HG03175 (cell line): ENCODE data around the gene INPP5A.
A peak's percentile ranks its signal among the peaks of the same experiment; 100 is the strongest.
"Not testable (repeated sequence)": the region's sequence is repeated elsewhere in the genome, so short reads cannot be mapped to it uniquely, and the experiment has no call there.

Experiments
- ATAC-seq: cut with Tn5 transposase; IDR thresholded peaks from one replicate; pipeline ENCODE4 v1.9.1; 2021; ENCODE audit warnings: mild to moderate bottlenecking, moderate library complexity; ENCODE audit not compliant: unreplicated experiment

Gene INPP5A

DNA sequence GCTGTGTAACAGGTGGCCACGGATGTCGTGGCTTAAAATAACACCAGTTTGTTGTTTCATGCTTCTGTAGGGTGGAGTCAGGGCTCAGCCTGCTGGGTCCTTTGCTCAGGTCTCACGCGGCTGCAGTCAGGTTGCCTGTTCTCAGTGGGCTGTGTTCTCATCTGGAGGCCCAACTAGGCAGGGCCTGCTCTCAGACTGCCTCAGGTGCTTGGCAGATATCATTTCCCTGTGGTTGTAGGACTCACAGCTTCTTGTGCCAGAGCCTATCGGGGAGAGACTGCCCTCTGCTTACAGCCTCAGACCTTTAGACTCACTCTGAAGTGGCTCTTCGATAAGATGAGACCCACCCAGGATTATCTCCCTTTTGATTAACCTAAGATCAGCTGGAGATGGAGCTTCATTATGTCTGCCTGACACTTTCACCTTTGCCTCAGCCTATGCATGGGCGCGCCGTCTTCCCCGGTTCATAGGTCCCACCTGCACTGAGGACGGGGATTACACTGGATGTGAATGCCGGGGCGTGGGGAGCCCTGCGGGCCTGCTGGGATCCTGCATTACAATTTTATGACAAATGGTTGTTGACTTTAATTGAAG lies 55.3 kb downstream of the INPP5A start:
- ATAC-seq, result no peak

DNA sequence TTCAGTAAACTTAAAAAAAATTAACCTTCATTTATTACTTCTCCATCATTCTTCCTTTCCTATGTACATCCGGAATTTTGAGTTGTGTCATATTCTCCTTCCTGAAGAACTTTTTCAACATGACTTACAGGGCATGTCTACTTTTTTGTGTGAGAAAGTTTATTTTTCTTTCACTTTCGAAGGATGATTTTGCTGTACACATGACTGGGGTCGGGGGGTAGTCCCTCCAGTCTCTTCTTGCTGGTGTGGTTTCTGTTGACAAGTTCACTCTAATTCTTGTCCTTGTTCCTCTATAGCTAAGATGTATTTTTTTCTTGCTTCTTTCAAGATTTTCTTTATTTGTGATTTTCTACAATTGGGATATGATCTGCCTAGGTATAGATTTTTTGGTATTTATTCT lies 55.8 kb downstream of the INPP5A start:
- peak; percentile 65 for ATAC-seq

DNA sequence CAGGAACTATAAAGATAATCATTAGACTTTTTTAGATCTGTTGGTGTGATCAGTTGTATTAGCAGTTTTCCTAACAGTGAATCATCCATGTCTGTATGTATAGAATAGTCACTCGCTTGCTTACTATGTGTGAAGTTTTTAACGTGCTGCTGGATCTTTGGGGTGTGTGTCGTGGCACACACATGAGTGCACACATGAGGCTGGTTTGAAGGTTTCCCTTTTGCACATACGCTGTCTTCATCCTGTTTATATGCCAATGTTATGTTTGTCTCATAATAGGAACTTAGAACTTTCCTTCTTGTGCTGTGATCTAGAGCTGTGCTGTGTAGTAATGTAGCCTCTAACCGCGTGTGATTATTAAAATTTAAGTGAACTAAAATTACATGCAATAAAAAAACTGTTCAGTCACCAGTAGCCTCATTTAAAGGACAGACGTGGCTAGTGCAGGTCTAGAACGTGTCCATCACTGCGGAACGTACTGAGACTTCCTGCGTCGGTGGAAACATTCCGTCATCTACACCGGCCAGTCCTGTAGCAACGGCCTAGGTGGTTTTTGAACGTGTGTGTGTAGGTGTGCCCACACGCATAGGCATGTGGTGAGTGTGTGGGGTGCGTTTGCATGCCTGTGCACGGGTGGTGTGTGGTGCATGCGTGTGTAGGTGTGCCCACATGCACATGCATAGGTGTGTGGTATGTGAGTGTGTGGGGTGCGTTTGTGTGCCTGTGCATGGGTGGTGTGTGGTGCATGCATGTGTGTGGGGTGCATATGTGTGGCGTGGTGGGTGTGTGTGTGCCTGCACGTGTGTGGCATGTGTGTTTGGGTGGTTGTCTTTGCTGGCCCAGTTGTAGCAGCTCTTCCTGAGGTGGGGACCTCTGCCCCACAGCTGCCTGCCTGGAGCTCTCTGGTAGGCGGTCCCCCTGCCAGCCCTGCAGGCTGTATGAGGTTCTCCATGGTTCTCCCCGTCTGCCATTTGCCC lies 56.6 kb downstream of the INPP5A start:
- ATAC-seq, result peak; percentile 77

DNA sequence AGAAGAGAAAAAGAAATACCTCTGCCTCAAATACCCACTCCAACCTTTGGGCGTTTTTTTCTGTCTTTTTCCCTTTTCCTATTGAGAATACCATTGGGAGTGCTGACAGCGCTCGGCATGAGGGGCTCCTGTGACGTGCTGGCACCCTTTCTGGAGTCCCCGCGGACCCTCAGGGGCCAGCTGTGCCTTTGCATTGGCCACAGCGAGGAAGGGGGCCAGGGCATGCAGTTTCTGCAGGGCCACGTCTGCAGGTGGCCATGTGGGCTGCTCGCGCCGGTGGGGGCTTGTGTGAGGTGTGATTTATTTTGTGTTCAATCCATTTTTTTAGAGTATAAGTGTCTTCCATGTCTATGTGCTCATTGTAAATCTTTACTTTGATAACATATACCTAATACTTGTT lies 57.4 kb downstream of the INPP5A start:
- no peak for ATAC-seq

DNA sequence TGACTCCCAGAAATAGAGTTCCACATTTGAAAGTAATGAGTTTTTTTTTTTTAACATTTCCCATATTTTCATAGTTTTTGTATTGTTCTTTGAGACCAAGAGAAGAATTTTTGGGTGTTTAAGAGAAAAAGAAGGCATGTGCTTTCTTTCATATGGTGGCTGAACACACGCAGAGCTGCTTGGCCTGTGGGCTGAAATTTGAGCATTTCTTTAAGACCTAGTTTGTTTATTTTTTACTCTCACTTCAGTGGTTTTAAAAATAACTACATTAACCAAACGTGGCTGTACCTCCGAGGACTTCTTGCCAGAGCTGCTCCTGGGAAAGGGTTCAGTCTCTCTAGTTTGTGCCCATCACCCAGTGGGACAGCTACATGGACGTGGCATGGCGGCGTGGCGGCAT lies 58.3 kb downstream of the INPP5A start:
- no peak for ATAC-seq

DNA sequence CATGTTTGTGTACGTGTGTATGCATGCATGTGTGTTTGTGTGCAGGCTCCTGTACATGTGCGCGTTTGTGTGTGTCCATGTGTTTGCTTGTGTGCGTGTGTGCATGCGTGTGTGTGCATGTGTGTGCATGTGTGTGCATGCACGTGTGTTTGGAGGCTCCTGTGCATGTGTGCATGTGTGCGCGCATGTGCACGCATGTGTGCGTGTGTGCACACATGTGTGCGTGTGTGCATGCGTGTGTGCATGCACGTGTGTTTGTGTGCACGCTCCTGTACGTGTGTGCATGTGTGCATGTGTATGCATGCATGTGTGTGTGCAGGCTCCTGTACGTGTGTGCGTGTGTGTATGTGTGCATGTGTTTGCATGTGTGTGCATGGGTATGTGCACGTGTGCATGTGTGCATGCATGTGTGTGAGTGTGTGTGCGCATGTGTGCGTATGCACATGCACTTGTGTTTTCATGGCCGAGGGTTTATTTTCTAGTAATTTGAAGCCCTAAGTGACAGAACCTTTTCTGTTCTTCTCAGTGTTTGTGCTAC lies 59.2 kb downstream of the INPP5A start:
- no peak for ATAC-seq

DNA sequence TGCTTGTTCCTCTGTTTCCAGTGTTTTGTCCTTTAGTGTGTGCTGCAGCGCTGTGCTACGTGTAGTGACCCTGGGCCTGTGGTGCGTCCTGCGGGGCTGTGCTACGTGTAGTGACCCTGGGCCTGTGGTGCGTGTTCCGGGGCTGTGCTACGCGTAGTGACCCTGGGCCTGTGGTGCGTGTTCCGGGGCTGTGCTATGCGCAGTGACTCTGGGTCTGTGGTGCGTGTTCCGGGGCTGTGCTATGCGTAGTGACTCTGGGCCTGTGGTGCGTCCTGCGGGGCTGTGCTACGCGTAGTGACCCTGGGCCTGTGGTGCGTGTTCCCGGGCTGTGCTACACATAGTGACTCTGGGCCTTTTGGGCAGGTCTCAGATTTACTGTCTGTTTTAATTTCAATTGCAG lies 60.1 kb downstream of the INPP5A start:
- no peak for ATAC-seq

DNA sequence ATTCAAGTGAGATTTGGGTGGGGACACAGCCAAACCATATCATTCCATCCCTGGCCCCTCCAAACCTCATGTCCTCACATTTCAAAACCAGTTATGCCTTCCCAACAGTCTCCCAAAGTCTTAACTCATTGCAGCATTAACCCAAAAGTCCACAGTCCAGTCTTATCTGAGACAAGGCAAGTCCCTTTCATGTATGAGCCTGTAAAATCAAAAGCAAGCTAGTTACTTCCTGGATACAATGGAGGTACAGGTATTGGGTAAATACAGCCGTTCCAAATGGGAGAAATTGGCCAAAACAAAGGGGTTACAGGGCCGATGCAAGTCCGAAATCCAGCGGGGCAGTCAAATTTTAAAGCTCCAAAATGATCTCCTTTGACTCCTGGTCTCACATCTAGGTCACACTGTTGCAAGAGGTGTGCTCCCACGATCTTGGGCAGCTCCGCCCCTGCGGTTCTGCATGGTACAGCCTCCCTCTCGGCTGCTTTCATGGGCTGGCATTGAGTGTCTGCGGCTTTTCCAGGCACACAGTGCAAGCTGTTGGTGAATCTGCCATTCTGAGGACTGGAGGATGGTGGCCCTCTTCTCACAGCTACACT lies 61.5 kb downstream of the INPP5A start:
- ATAC-seq, result not testable (repeated sequence)

DNA sequence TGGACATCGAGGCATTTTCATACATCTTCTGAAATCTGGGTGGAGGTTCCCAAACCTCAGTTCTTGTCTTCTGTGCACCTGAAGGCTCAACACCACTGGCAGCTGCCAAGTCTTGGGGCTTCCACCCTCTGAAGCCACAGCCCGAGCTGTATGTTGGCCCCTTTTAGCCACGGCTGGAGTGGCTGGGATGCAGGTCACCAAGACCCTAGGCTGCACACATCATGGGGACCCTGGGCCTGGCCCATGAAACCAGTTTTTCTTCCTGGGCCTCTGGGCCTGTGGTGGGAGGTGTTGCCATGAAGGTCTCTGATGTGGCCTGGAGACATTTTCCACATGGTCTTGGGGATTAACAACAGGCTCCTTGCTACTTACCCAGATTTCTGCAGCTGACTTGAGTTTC lies 62.1 kb downstream of the INPP5A start:
- no peak for ATAC-seq

DNA sequence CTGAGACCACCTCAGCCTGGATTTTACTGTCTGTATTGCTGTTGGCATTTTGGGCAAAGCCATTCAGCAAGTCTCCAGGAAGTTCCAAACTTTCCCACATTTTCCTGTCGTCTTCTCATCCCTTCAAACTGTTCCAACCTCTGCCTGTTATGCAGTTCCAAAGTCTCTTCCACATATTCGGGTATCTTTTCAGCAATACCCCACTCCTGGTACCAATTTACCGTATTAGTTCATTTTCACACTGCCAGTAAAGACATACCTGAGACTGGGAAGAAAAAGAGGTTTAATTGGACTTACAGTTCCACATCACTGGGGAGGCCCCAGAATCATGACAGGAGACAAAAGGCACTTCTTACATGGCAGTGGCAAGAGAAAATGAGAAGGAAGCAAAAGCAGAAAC lies 62.8 kb downstream of the INPP5A start:
- no peak for ATAC-seq

DNA sequence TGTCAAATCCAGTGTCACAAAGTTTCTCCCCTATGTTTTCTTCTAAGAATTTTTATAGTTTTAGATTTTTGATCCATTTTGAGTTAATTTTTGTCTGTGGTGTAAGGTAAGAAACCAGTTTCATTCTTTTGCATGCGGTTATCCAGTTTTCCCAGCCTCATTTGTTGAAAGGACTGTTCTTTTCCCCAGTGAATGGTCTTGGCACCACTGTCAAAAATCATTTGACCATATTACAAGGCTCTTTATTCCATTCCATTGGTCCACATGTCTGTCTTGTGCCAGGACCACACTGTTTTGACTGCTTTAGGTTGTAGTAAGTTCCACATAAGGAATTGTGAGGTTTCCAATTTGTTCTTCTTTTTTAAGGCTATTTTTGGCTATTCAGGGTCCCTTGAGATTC lies 64.0 kb downstream of the INPP5A start:
- no peak for ATAC-seq

DNA sequence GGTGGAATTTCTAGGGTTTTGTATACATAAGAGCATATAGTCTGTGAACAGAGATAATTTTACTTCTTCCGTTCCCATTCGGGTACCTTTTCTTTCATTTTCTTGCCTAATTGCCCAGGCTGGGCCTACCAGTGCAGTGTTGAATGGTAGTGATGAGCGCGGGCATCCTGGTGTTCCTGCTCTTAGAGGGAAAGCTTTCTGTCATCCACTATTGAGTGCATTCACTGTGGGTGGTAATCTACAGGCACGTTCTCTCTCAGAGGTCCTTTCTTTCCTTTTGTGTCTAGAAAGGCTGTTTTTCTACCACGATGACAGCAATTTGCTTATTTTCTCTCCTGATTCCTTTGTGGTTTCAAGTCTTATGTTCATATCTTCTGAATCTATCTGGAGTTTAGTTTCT lies 65.0 kb downstream of the INPP5A start:
- ATAC-seq, result no peak

DNA sequence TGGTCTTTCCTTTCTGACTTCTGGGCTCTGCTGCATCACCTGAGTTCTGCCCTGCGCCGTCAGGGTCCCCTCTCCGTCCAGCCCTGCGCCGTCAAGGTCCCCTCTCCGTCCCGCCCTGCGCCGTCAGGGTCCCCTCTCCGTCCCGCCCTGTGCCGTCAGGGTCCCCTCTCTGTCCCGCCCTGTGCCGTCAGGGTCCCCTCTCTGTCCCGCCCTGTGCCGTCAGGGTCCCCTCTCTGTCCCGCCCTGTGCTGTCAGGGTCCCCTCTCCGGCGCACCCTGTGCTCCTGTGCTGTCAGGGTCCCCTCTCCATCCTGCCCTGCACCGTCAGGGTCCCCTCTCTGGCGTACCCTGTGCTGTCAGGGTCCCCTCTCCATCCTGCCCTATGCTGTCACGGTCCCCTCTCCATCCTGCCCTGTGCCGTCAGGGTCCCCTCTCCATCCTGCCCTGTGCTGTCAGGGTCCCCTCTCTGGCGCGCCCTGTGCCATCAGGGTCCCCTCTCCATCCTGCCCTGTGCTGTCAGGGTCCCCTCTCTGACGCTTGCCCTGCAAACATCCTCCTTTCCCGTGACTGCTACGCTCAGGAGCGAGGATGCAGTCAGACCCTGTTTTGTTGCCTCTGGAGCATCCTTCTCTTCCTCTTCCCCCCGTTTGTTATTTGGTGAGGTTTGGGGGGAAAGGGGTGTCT lies 66.4 kb downstream of the INPP5A start:
- no peak for ATAC-seq

DNA sequence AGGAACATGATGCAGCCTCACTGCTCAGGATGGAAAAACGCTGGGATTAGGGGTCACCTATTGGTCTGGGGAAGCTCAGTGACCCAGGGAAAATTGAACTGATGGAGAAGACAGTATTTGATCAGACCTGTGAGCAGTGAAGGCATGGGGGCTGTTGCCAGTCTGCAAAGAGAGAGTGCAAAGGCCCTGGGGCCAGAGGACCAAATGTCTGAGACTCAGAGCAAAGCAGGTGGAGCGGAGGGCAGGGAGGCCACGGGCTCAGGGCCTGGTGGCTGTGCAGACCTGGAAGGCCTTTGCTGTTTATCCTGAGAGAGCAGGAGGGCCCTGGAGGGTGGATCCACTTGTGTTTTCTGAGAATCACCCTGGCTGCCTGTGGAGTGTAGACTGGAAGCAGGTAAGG lies 67.1 kb downstream of the INPP5A start:
- no peak for ATAC-seq

DNA sequence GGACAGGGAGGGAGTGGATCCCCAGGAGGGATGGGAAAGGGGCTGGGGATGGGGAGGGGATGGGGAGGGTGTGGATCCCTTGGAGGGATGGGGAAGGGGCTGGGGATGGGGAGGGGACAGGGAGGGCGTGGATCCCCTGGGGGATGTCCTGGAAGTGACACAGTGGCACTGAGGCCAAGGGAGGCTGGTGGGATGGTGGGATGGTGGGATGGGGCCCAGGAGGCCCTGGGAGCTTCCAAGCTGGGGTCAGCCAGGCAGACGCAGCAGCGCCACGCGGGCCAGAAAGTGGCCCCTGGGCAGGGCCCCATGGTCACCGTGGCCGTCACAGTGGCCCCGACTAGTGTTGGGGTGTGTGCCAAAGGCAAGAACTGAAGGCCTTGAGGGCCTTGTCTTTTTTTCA lies 67.8 kb downstream of the INPP5A start:
- no peak for ATAC-seq

DNA sequence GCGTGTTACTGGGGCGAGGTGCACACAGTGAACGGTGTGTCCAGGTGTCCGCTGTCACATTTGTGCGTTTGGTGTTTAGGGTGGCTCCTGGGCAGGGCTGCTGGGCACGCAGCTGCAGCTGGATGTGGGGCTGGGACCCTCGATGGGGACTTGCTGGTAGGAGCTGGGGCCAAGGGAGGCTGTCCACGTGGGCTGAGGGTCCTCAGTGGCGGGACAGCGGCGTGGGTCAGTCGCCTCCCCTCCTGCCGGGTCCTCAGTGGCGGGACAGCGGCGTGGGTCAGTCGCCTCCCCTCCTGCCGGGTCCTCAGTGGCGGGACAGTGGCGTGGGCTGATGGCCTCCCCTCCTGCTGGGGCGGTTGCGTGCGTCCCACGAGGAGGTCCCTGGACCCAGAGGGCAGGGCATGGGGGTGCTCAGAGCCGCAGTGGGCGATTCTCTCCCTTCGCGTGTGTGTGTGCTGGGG lies 68.5 kb downstream of the INPP5A start:
- ATAC-seq, result no peak

DNA sequence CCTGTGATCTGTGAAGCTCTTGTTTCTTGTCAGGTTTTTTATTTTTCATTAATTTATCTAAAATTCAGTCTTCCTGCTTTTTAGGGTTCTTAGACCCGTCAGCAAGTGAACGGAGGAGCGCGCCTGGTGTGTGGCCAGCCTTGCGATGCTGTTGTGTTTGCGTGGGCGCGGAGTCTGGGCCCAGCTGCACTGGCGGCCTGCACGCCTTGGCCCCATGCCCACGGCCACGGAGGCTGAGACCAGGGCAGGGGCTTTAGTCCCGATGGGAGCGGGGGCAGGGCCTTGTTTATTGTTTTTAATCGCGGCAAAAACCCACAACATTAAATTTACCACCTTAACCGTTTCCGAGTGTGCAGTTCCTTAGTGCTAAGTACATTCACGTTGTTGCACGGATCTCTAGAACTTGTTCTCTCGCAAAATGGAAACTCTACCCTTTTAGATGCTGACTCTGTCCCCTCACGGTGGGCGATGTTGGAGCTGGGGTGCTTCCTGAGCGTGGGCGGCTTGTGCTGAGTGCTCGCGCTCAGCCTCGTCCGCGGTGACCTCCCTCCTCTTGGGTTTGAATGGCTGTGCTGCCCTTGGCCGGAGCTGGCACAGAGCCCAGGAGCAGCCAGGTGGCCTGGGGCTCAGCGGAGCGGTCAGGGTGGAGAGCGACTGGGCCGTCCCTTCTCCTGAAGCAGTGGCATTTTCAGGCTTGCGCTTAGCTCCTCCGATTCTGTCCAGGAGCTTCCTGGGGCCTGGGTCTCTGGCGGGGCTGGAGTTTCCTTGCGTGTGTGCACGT lies 69.1 kb downstream of the INPP5A start:
- no peak for ATAC-seq

DNA sequence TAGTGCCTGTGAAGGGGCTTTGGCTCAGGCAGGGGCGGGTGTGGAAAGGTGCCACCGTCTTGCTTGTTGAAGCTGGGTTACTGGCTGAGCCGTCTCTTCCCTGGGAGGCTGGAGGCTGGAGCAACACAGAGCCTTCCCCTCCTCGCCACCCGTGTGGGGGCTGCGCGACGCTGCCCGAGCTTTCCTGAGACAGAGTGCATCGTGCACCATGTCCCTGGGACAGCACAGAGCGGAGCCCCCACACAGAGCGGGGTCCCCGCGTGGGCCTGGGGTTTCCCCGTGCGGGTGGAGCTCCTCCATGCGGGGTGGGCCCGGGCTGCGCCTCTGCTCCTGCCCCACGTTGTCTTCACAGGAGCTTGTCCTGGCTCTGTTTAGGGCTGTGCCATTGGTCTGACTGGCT lies 69.9 kb downstream of the INPP5A start:
- no peak for ATAC-seq

DNA sequence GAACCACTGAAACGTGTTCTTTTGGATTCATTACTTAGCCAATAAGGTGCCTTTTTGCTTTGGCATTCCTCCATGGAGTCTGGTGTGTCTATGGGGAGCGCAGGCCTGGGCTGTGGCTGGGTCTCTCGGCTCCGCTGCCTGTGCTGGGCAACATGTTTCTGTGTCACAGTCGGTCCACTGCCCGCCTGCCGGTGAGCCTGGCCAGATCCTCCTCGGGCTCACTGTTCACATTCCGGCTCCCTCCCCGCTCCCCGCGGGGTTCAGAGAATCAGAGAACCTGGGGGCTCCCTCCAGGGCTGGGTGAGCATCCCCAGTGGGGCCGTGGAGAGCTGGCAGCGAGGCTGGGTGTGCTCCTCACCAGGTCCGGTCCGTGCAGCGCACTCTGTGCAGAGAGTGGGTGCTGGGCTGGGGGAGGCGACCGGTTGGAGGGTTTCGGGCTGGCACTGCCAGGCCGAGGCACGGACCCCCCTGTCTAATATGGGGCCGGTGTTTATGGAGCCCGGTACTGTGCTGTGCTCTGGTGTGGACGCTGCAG lies 70.4 kb downstream of the INPP5A start:
- ATAC-seq, result no peak
